Endothelial cell of umbilical vein (primary cell): ENCODE measurements around the gene MAGEA11. TPM values are rescaled to one million over a fixed set of nuclear protein-coding genes. Genes with fewer than 3 reads are reported as not detected.

Experiments used
- BruUV-seq: library from RNA; stranded (reverse); fragments of 400-500 nt; replicated peaks from 2 replicates; lab custom pipeline; 2021; lab: Mats Ljungman, UMichigan
- CTCF ChIA-PET: fragments of 300-600, 350-600 bp; sonication (Branson Sonifier 250); formaldehyde crosslinking; loops from one replicate; lab custom pipeline; 2021; ENCODE audit warnings: antibody characterized with exemption, inconsistent platforms; lab: Charles Lee
- POLR2A ChIA-PET: fragments of 300-600, 350-600 bp; sonication (Branson Sonifier 250); formaldehyde crosslinking; loops from one replicate; lab custom pipeline; 2021; ENCODE audit warnings: antibody characterized with exemption, inconsistent platforms; lab: Charles Lee
- DNase-seq: peaks from one replicate; pipeline ENCODE4 v3.0.0-alpha.2; 2011; ENCODE audit warnings: low read depth, low spot score
- FAIRE-seq: peaks from 2 replicates; lab custom pipeline; 2011; peaks lifted over from hg19 to GRCh38; lab: Jason Lieb, UNC
- H2AFZ ChIP-seq: 2 replicates; pipeline ENCODE4 v1.6.0; 2012; ENCODE audit warnings: low read depth, low read length, control low read depth, inconsistent platforms
- H3K27ac ChIP-seq: 2 replicates; pipeline ENCODE4 v1.5.1; 2011; ENCODE audit warnings: low read depth, mild to moderate bottlenecking, control low read depth, low read length, moderate library complexity; ENCODE audit not compliant: insufficient read depth
- H3K27me3 ChIP-seq, 2 experiments: 2 replicates each; pipeline versions ENCODE4 v1.6.0 to v1.6.1; 2011; ENCODE audit warnings: low read length in 2 of 2, mixed read lengths in 1 of 2; ENCODE audit not compliant: control insufficient read depth in 2 of 2, insufficient read depth in 2 of 2
- H3K36me3 ChIP-seq, 2 experiments: 2 replicates in 1 of 2; 3 replicates in 1 of 2; pipeline ENCODE4 v1.5.1; 2011; ENCODE audit warnings: low read length in 2 of 2, mild to moderate bottlenecking in 1 of 2, moderate library complexity in 1 of 2; ENCODE audit not compliant: control insufficient read depth in 2 of 2, insufficient read depth in 2 of 2; ENCODE audit errors: extremely low read depth in 1 of 2
- H3K4me1 ChIP-seq: 3 replicates; pipeline ENCODE4 v1.5.1; 2011; ENCODE audit warnings: mild to moderate bottlenecking, low read length; ENCODE audit not compliant: control insufficient read depth, insufficient read depth; ENCODE audit errors: extremely low read depth
- H3K4me2 ChIP-seq: 2 replicates; pipeline ENCODE4 v1.6.1; 2011; ENCODE audit warnings: low read length, control low read depth, mixed read lengths; ENCODE audit not compliant: insufficient read depth
- H3K4me3 ChIP-seq, 3 experiments: fragments of 200-600 bp in 1 of 3; sonication (generic), shearing (Covaris generic) in 1 of 3; replicated peaks in 1 of 3; 2 replicates each; pipeline ENCODE4 v1.5.1; 2011 to 2016; ENCODE audit warnings: control low read depth in 3 of 3, low read length in 3 of 3, mild to moderate bottlenecking in 2 of 3, inconsistent platforms in 1 of 3, low read depth in 1 of 3, moderate library complexity in 1 of 3; ENCODE audit not compliant: insufficient read depth in 1 of 3
- H3K79me2 ChIP-seq: 2 replicates; pipeline ENCODE4 v1.6.0; 2012; ENCODE audit warnings: low read length, inconsistent platforms; ENCODE audit not compliant: control insufficient read depth, insufficient read depth
- H3K9ac ChIP-seq: replicated peaks from 2 replicates; pipeline ENCODE3; 2011; ENCODE audit warnings: low read length, control low read depth; ENCODE audit not compliant: insufficient read depth; ENCODE audit errors: extremely low read depth
- H3K9me1 ChIP-seq: replicated peaks from 3 replicates; pipeline ENCODE4 v1.6.0; 2011; ENCODE audit warnings: mild to moderate bottlenecking, low read length; ENCODE audit not compliant: control insufficient read depth, insufficient read depth; ENCODE audit errors: extremely low read depth
- H3K9me3 ChIP-seq: replicated peaks from 2 replicates; pipeline ENCODE4 v1.5.1; 2012; ENCODE audit warnings: low read length, inconsistent platforms; ENCODE audit not compliant: control insufficient read depth, insufficient read depth
- H4K20me1 ChIP-seq: replicated peaks from 2 replicates; pipeline ENCODE3; 2011; ENCODE audit warnings: mild to moderate bottlenecking, low read length; ENCODE audit not compliant: control insufficient read depth, insufficient read depth; ENCODE audit errors: extremely low read depth
- EZH2 ChIP-seq: IDR thresholded peaks from 2 replicates; pipeline ENCODE4 v1.6.1; 2012; ENCODE audit warnings: borderline replicate concordance, low read depth, mild to moderate bottlenecking, moderate library complexity, low read length, inconsistent platforms; ENCODE audit not compliant: severe bottlenecking
- FOS ChIP-seq: IDR thresholded peaks from 2 replicates; pipeline ENCODE4 v1.6.1; 2011; ENCODE audit warnings: mild to moderate bottlenecking, low read length, moderate library complexity, borderline replicate concordance; ENCODE audit not compliant: insufficient read depth
- GATA2 ChIP-seq: IDR thresholded peaks from 2 replicates; pipeline ENCODE4 v1.7.0; 2011; ENCODE audit warnings: low read depth, mild to moderate bottlenecking, moderate library complexity, mixed read lengths, low read length; ENCODE audit not compliant: insufficient read length, insufficient read depth
- JUN ChIP-seq: IDR thresholded peaks from 2 replicates; pipeline ENCODE4 v1.6.1; 2011; ENCODE audit warnings: borderline replicate concordance, low read depth; ENCODE audit not compliant: insufficient read length, insufficient read depth
- MYC ChIP-seq: IDR thresholded peaks from one replicate; pipeline ENCODE4 v1.6.1; 2011; ENCODE audit warnings: mild to moderate bottlenecking, low read depth, low read length
- POLR2A ChIP-seq: IDR thresholded peaks from 2 replicates; pipeline ENCODE4 v1.6.1; 2012; ENCODE audit warnings: low read depth, mild to moderate bottlenecking, control low read depth, low read length
- POLR2AphosphoS5 ChIP-seq: IDR thresholded peaks from 2 replicates; pipeline ENCODE4 v1.6.1; 2012; ENCODE audit warnings: low read depth, mild to moderate bottlenecking, control low read depth, low read length, moderate library complexity; ENCODE audit not compliant: insufficient read depth
- dilution Hi-C: fragments of 300-500 bp; cut with MboI; formaldehyde crosslinking; loops from one replicate; pipeline ENCODE4 v1.15.0; 2019; ENCODE audit warnings: low sequenced_read_pairs; ENCODE audit not compliant: extremely low pct_ligation_motif_present
- intact Hi-C: fragments of 100-400 bp; cut with micrococcal nuclease; formaldehyde crosslinking; loops from one replicate; pipeline ENCODE4 v1.10.0; 2022
- polyA plus RNA-seq, 4 experiments: library from polyadenylated mRNA; depleted of rRNA in 3 of 4; stranded (reverse) in 3 of 4; unstranded in 1 of 4; fragments of >200 nt; gene quantifications; 2 replicates each; pipeline versions ENCODE4 v1.2.1 to v1.2.3, GENCODE V29; 2011 to 2012; ENCODE audit warnings: missing spikeins in 1 of 4
- total RNA-seq: library from RNA; stranded (reverse); gene quantifications from 2 replicates; pipeline ENCODE4 v1.2.3, GENCODE V29; 2021
- TF ChIP-seq, protein P1 (sequence below), 2 donors: IDR thresholded peaks; 1 replicate in 1 of 2; 2 replicates in 1 of 2; pipeline ENCODE4 v1.5.1; 2011; ENCODE audit warnings: low read length in 2 of 2, mild to moderate bottlenecking in 2 of 2, moderate library complexity in 2 of 2, control low read depth in 1 of 2, inconsistent platforms in 1 of 2, low read depth in 1 of 2; ENCODE audit not compliant: insufficient read depth in 1 of 2; ENCODE audit errors: extremely low read depth in 1 of 2
- TF ChIP-seq, protein P2 (sequence below): IDR thresholded peaks from 2 replicates; pipeline ENCODE4 v1.6.1; 2011; ENCODE audit not compliant: insufficient read depth, insufficient read length

The MAGEA11 gene
- total and polyA plus RNA-seq, 2 donors (not counting 3 experiments of a cell fraction or from before 2014, with no cell fraction given): not detected

DNA sequence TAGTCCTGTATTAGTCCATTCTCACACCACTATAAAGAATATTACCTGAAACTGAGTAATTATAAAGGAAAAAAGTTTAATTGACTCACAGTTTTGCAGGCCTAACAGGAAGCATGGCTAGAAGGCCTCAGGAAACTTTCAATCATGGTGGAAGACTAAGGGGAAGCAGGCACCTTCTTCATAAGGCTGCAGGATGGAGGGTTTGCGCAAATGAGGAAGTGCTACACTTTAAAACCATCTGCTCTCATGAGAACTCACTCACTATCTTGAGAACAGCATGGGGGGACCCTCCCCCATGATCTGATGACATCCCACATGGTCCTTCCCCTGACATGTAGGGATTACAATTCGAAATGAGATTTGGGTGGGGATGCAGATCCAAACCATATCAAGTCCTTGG, 12.1 kb upstream of the MAGEA11 start:
- no peak overlapping the region for H3K4me3 ChIP-seq
- H3K27me3 ChIP-seq: no peaks in the 10 kb centered on the region
- no peak for DNase-seq
- dilution Hi-C loops: no loop called here
- no peak overlapping the region for H3K4me2 ChIP-seq
- ChIA-PET CTCF (no interaction called here), POLR2A (no interaction called here)
- no peak for TF ChIP-seq EZH2
- TF ChIP-seq POLR2A: no peak
- no peak for TF ChIP-seq MYC
- no peaks in the 10 kb centered on the region for H3K4me1 ChIP-seq
- no peak for FAIRE-seq
- H2AFZ ChIP-seq: no peak overlapping the region
- intact Hi-C loops: no loop called here
- H3K9me3 ChIP-seq: no peaks in the 10 kb centered on the region
- no peaks in the 10 kb centered on the region for H4K20me1 ChIP-seq
- no TSS peak for BruUV-seq
- H3K9ac ChIP-seq: no peak overlapping the region
- H3K79me2 ChIP-seq: no peaks in the 10 kb centered on the region
- H3K9me1 ChIP-seq: no peaks in the 10 kb centered on the region
- H3K27ac ChIP-seq: no peak overlapping the region
- no peaks in the 10 kb centered on the region for H3K36me3 ChIP-seq

DNA sequence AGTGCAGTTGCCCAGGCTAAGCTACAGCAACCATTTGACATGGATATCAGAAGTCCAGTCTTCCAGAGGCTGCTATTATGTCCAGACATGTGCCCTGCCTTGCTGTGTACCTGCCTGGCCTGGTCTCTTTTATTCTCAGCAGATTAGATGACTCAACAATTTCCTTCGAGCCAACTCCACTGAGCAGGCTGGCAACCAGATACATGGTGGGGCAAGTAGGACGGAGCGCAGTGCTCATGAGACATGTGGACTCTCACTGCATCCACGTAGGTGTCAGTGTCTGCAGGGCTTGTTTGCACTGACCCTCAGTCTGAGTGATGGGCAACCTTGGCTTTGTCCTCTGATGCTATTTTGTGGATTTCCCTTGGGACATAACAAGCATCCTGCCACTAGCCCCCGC, 7.2 kb upstream of the MAGEA11 start:
- intact Hi-C loops: no loop called here
- H4K20me1 ChIP-seq: no peaks in the 10 kb centered on the region
- TF ChIP-seq, protein P1, sequence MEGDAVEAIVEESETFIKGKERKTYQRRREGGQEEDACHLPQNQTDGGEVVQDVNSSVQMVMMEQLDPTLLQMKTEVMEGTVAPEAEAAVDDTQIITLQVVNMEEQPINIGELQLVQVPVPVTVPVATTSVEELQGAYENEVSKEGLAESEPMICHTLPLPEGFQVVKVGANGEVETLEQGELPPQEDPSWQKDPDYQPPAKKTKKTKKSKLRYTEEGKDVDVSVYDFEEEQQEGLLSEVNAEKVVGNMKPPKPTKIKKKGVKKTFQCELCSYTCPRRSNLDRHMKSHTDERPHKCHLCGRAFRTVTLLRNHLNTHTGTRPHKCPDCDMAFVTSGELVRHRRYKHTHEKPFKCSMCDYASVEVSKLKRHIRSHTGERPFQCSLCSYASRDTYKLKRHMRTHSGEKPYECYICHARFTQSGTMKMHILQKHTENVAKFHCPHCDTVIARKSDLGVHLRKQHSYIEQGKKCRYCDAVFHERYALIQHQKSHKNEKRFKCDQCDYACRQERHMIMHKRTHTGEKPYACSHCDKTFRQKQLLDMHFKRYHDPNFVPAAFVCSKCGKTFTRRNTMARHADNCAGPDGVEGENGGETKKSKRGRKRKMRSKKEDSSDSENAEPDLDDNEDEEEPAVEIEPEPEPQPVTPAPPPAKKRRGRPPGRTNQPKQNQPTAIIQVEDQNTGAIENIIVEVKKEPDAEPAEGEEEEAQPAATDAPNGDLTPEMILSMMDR (IDR thresholded peaks at IDR 0.05; ENCODE audit: extremely low read depth in 1 of 2, insufficient read depth in 1 of 2, low read depth in 1 of 2, low read length in 2 of 2): no peak
- TF ChIP-seq, protein P2, sequence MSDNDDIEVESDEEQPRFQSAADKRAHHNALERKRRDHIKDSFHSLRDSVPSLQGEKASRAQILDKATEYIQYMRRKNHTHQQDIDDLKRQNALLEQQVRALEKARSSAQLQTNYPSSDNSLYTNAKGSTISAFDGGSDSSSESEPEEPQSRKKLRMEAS: no peak
- TF ChIP-seq POLR2A: no peak
- no peak for TF ChIP-seq MYC
- no peak for TF ChIP-seq GATA2
- no peak for TF ChIP-seq POLR2AphosphoS5
- TF ChIP-seq FOS: no peak
- no peak for TF ChIP-seq EZH2
- TF ChIP-seq JUN: no peak
- dilution Hi-C loops: no loop called here
- no peaks in the 10 kb centered on the region for H3K4me1 ChIP-seq
- no peak overlapping the region for H3K9ac ChIP-seq
- FAIRE-seq: no peak
- H2AFZ ChIP-seq: no peak overlapping the region
- CTCF ChIA-PET: no interaction called here
- H3K27me3 ChIP-seq: no peaks in the 10 kb centered on the region
- H3K9me1 ChIP-seq: no peaks in the 10 kb centered on the region
- POLR2A ChIA-PET: no interaction called here
- H3K9me3 ChIP-seq: no peaks in the 10 kb centered on the region
- H3K4me3 ChIP-seq: no peak overlapping the region
- no peak overlapping the region for H3K27ac ChIP-seq
- H3K36me3 ChIP-seq: no peaks in the 10 kb centered on the region
- H3K79me2 ChIP-seq: no peaks in the 10 kb centered on the region
- no peak overlapping the region for H3K4me2 ChIP-seq
- no TSS peak for BruUV-seq
- no peak for DNase-seq
